Adrenal gland (tissue), 5 donors: ENCODE measurements around the gene ABHD3.

Source experiments
- POLR2A ChIP-seq, 2 donors: fragments of 450-650 bp; IDR thresholded peaks; one replicate each; pipeline ENCODE4 v1.6.1; 2017; ENCODE audit warnings: antibody characterized with exemption in 2 of 2, mild to moderate bottlenecking in 2 of 2, moderate library complexity in 1 of 2
- TF ChIP-seq, protein P1 (sequence below), 6 experiments: fragments of 450-650 bp in 4 of 6; fragments of 200-600 bp in 2 of 6; sonication (generic) in 1 of 6; IDR thresholded peaks; 1 replicate in 5 of 6; 2 replicates in 1 of 6; pipeline versions ENCODE4 v1.5.1 to v1.8.0; 2016 to 2021; ENCODE audit warnings: antibody characterized with exemption in 6 of 6, mild to moderate bottlenecking in 2 of 6, moderate library complexity in 1 of 6
- donor health status: DM: no; HTN: no; CAD: no.

DNA sequence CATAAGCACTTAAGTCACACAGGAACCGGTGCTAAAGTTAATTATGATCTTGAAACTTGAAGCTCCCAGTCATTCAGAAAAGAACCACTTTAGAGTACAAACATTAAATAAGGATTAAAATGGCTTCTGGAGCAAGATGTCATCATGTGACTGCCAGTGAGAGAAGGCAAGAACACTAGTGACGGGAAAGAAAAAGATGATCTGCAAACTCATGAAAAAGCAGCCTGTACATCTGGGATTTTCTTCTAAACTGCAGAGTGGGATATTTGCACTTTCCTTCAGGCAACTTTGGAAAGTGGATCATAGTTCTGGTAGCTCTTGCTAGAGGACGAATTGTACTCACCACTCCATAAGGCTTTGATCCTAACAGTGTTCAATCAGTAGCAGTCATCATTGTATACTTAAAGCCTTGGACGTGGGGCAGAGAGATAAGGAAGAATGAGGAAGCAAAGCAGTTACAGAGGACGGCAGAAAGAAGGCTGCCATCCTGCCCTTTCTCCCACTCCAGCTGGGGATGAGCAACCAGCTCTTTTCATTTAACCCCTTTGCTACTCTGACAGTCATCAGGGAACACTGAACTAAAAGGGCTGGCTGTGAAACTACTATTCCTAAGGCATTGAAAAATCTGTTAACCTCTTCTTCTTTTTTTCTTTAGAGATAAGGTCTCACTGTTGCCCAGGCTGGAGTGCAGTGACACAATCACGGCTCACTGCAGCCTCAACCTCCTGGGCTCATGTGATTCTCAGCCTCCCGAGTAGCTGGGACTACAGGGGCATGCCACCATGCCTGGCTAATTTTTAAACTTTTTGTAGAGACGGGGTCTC lies 18.1 kb downstream of the ABHD3 start:
- TF ChIP-seq, protein P1, sequence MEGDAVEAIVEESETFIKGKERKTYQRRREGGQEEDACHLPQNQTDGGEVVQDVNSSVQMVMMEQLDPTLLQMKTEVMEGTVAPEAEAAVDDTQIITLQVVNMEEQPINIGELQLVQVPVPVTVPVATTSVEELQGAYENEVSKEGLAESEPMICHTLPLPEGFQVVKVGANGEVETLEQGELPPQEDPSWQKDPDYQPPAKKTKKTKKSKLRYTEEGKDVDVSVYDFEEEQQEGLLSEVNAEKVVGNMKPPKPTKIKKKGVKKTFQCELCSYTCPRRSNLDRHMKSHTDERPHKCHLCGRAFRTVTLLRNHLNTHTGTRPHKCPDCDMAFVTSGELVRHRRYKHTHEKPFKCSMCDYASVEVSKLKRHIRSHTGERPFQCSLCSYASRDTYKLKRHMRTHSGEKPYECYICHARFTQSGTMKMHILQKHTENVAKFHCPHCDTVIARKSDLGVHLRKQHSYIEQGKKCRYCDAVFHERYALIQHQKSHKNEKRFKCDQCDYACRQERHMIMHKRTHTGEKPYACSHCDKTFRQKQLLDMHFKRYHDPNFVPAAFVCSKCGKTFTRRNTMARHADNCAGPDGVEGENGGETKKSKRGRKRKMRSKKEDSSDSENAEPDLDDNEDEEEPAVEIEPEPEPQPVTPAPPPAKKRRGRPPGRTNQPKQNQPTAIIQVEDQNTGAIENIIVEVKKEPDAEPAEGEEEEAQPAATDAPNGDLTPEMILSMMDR (IDR thresholded peaks at IDR 0.05) = no peak
- no peak for TF ChIP-seq POLR2A (IDR thresholded peaks at IDR 0.05)
